ENCODE data around the gene DPM3. TPM values are rescaled to one million over a fixed set of nuclear protein-coding genes. Genes with fewer than 3 reads are reported as not detected.

The DPM3 gene
- total and polyA plus RNA-seq, 2 of the 13 experiments (the other 11 are each of a cell fraction or from before 2014, with no cell fraction given), result 23.2 to 53.4 TPM

DNA sequence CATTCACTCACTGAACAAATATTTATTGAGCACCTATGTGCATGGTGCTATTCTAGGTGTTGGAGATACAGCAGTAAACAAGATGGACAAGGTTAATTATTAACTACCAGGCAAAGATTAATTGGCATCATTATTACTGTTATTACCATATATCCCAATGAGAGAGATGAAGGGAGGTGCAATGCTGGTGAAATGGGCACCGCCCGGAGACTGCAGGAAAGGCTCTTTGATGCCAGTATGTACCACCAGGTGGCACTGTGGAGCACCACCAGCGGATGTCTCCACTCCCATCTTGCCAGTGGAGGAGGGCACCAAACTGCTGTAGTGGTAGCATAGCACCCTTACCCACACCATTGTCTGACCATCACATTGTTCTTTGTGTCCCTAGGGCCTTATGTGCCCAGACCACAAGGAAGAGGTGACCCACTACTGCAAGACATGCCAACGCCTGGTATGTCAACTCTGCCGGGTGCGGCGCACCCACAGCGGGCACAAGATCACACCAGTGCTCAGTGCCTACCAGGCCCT is 36.3 kb upstream of the DPM3 start (continued):
- TF ChIP-seq ZNF687 (CRISPR knock-in tag; IDR thresholded peaks at IDR 0.05), result 0 out of 2 replicates have a peak, but pooled peaks have one; percentile 20
- TF ChIP-seq, protein P1, sequence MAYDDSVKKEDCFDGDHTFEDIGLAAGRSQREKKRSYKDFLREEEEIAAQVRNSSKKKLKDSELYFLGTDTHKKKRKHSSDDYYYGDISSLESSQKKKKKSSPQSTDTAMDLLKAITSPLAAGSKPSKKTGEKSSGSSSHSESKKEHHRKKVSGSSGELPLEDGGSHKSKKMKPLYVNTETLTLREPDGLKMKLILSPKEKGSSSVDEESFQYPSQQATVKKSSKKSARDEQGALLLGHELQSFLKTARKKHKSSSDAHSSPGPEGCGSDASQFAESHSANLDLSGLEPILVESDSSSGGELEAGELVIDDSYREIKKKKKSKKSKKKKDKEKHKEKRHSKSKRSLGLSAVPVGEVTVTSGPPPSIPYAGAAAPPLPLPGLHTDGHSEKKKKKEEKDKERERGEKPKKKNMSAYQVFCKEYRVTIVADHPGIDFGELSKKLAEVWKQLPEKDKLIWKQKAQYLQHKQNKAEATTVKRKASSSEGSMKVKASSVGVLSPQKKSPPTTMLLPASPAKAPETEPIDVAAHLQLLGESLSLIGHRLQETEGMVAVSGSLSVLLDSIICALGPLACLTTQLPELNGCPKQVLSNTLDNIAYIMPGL (CRISPR knock-in tag; IDR thresholded peaks at IDR 0.05; ENCODE audit: borderline replicate concordance in 1 of 2, low read depth in 1 of 2), result peak in 1 of 2 experiments; percentile 51; a peak in 1 of 4 replicates
- peak; percentile 46 for TF ChIP-seq XRCC5 (optimal IDR thresholded peaks at IDR 0.05; ENCODE audit: low read length)
- TF ChIP-seq RAD21 (CRISPR knock-in tag; IDR thresholded peaks at IDR 0.05), result 0 out of 2 replicates have a peak, but pooled peaks have one; percentile 11
- TF ChIP-seq, protein P2, sequence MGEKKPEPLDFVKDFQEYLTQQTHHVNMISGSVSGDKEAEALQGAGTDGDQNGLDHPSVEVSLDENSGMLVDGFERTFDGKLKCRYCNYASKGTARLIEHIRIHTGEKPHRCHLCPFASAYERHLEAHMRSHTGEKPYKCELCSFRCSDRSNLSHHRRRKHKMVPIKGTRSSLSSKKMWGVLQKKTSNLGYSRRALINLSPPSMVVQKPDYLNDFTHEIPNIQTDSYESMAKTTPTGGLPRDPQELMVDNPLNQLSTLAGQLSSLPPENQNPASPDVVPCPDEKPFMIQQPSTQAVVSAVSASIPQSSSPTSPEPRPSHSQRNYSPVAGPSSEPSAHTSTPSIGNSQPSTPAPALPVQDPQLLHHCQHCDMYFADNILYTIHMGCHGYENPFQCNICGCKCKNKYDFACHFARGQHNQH (CRISPR knock-in tag; IDR thresholded peaks at IDR 0.05), result peak; percentile 39; the same call in 1 of the 2 replicates
- no peak for TF ChIP-seq HES4 (CRISPR knock-in tag; IDR thresholded peaks at IDR 0.05; ENCODE audit: borderline replicate concordance)
- TF ChIP-seq ZNF160 (CRISPR knock-in tag; IDR thresholded peaks at IDR 0.05), result 0 out of 2 replicates have a peak, but pooled peaks have one; percentile 25
- peak; percentile 62 for TF ChIP-seq STAG1 (CRISPR knock-in tag; IDR thresholded peaks at IDR 0.05)
- TF ChIP-seq BCL6 (CRISPR knock-in tag; IDR thresholded peaks at IDR 0.05), result 0 out of 2 replicates have a peak, but pooled peaks have one; percentile 14
- peak; percentile 48 for TF ChIP-seq TEAD3 (CRISPR knock-in tag; optimal IDR thresholded peaks at IDR 0.05; ENCODE audit: borderline replicate concordance)
- TF ChIP-seq, protein P3, sequence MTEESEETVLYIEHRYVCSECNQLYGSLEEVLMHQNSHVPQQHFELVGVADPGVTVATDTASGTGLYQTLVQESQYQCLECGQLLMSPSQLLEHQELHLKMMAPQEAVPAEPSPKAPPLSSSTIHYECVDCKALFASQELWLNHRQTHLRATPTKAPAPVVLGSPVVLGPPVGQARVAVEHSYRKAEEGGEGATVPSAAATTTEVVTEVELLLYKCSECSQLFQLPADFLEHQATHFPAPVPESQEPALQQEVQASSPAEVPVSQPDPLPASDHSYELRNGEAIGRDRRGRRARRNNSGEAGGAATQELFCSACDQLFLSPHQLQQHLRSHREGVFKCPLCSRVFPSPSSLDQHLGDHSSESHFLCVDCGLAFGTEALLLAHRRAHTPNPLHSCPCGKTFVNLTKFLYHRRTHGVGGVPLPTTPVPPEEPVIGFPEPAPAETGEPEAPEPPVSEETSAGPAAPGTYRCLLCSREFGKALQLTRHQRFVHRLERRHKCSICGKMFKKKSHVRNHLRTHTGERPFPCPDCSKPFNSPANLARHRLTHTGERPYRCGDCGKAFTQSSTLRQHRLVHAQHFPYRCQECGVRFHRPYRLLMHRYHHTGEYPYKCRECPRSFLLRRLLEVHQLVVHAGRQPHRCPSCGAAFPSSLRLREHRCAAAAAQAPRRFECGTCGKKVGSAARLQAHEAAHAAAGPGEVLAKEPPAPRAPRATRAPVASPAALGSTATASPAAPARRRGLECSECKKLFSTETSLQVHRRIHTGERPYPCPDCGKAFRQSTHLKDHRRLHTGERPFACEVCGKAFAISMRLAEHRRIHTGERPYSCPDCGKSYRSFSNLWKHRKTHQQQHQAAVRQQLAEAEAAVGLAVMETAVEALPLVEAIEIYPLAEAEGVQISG (CRISPR knock-in tag; IDR thresholded peaks at IDR 0.05), result peak; percentile 94
- TF ChIP-seq KDM5B (CRISPR knock-in tag; IDR thresholded peaks at IDR 0.05; ENCODE audit: borderline replicate concordance), result 0 out of 2 replicates have a peak, but pooled peaks have one; percentile 42
- peak; percentile 91 for TF ChIP-seq CTCF (CRISPR knock-in tag; IDR thresholded peaks at IDR 0.05)
- TF ChIP-seq GATAD2A (CRISPR knock-in tag; IDR thresholded peaks at IDR 0.05), result peak; percentile 25; the same call in 1 of the 2 replicates
- 0 out of 2 replicates have a peak, but pooled peaks have one; percentile 12 for TF ChIP-seq HOMEZ (CRISPR knock-in tag; IDR thresholded peaks at IDR 0.05; ENCODE audit: low read depth)
